ENCODE results near the gene MYO7A.
A peak's percentile ranks its signal among the peaks of the same experiment; 100 is the strongest.

MYO7A gene

GRCh38 chr11:77129069-77129841 is 1.2 kb downstream of the MYO7A start:
- no peak for DNase-seq

DNA sequence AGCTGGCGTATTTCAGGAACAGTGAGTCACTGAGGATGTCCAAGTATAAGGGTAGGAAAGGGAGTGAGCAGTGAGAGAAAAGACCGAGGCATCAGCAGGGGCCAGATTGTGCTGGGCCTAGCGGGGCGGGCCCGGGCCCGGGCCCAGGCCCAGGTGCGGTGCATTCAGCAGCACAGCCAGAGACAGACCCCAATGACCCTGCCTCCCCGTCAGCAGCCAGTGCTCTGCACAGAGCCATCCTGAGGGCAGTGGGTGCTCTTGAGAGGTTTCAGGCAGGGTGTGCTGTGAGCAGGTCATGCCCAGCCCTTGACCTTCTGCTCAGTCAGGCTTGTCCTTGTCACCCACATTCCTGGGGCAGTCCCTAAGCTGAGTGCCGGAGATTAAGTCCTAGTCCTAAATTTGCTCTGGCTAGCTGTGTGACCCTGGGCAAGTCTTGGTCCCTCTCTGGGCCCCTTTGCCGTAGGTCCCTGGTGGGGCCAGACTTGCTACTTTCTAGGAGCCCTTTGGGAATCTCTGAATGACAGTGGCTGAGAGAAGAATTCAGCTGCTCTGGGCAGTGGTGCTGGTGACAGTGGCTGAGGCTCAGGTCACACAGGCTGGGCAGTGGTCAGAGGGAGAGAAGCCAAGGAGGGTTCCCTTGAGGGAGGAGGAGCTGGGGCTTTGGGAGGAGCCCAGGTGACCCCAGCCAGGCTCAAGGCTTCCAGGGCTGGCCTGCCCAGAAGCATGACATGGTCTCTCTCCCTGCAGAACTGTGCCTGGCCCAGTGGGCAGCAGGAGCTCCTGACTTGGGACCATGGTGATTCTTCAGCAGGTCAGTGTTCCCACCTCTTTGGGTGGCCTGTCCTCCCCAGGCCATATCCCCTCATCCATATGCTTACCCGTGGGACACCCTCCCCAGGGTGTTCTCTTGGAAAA is 2.1 kb downstream of the MYO7A start:
- DNase-seq = no peak

GRCh38 chr11:77130763-77131513 is 2.9 kb downstream of the MYO7A start:
- DNase-seq = no peak

DNA sequence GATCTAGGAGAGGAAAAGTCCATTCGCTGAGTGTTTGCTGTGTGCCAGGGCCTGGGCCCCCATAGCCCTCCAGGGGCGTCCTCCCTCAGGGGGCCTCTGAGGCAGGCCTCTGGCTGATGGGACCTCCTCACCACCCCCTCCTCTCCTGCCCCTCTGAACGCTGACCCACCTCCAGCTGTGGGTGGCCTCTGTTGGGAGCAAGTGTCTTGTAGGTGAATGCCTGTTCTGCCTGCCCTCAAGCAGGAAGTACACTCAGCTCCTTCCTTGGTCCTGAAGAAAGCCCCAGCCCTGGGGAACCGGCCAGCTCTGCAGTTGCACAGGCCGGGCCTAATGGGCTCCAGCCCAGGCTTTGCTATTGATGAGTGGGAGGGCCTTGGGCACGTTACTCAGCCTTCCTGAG is 3.5 kb downstream of the MYO7A start:
- no peak for DNase-seq

GRCh38 chr11:77135069-77135468 is 7.0 kb downstream of the MYO7A start:
- no peak for DNase-seq

DNA sequence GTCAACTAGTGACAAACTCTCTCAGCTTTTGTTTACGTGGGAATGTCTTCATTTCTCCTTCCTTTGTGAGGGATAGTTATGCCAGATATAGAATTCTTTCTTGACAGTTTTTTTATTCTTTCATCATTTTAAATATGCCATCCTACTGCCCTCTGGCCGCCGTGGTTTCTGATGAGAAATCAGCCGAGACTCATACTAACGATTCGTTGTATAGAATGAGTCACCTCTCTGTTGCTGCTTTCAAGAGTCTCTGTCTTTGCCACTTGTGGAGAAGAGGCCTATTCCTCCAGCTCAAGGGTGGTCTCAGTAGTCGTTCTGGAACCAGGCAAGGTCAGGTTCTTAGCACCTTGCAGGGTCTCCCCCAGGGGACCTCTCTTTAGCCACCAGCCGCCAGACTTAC is 8.0 kb downstream of the MYO7A start:
- no peak for DNase-seq

DNA sequence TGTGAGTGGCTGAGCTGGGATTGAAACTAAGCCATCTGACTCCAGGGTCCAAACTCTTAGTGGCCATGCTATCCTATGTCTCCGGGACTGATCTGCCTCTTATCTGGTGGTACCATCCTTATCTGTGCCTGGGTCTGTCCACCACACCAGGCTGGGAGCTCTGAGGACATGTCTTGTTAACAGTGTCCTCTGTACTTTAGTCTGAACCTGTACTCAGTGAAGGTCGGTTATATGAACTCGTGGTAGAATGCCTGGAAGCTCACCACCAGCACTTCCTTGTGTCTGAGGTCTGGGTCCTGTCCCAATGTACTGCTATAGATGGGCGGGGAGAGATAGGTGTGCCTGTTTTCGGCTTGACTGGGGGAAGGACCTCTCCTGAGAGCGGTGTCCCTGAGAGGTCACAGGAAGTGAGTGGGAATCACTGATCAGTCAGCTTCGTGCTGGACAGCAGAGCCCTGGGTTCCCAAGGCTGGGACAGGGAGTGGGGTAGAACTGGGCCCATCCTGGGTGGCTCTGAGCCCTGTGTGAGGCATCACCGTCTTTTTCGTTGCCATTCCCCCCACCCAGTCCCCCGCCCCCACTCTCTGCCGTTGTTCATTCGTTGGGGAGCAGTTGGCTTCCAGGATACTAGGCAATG is 8.9 kb downstream of the MYO7A start:
- no peak for DNase-seq

DNA sequence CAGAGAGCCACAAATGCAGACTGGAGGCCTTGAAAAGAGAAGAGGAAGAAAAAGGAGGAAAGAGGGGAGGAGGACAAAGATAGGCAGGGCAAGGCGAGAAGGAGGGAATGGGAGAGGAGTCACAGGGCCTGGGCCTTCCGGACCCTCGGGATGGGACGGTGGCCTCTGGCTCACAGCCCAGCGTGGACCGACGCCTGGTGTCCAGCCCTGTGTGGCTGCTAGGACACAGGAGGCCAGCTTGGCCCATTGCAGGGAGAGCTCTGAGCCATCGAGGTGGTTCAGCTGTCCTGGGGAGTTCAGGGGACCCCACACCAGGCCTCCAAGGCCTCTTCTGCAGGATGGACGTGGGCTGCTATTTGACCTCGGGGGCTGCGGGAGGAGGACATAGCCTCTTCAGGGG is 9.4 kb downstream of the MYO7A start:
- DNase-seq = no peak

DNA sequence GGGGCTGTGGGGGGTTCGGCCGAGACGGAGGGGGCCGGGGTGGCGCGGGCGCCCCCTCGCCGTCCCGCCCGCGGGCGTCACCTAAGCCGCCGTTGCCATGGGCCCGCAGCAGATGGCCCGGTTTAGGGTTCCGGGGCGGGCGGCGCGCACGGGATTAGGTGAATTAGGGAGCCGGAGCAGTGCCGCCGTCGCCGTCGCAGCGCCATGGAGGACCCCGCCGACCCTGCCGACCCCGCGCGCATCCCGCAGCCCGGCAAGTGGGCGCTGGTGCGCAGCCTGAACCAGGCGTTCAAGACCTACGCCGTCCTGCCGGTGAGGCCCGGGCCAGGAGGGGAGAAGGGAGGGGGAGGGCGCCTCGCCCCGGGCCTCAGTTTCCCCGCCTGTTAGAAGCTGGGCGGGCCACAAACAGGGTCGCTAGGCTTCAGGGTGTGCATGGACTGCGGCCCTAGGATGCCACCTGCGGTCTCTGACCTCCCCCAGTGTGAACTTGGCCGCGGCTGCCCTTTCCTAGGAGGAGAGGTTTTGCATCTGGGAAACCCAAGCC is 10.1 kb downstream of the MYO7A start:
- DNase-seq = no peak

DNA sequence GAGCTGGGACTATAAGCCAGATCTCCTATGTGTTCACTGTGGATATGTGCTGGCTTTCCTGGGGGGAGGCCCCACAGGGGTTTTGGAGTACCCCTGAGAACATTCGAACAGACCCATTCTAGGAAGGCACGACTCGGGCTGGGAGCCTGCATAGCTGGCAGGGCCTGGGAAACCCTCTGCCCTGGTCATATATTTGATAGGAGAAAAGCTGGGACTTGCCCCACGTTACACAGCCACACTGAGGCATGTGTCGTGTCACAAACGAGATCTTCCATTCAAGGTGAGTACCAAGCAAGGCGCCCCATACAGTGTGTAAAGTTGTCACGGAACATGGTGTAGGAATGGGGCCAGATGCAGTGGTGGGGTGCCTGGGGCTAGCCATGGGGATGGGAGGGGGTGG is 11.2 kb downstream of the MYO7A start:
- no peak for DNase-seq

DNA sequence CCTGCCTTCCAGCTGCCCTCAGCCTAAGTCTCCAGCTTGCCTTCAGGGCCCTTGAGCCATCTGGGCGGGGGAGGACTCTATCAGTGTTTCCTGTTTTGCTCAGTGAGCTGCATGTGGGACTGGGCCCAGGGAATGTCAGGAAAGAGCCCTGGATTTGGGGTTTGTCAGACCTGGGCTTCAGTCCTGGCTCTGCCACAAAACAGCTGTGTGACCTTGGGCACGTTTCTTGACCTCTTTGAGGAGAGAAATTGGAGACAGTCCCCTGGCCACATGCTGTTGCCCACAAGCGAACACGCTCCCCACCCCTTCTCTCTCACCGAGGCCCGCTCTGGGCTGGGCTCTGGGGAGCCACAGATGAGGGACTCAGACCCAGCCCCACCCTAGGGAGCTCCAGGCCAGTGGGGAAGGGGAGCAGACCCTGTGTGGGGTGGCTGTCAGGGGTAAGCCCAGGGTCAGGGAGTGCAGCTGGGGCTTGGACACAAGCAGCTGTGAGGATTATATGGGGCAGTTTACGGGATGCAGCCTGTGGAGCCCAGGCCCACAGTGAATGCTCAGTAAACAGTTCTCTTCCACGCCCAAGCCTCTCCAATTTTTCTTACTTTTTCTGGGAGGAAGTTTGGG is 12.3 kb downstream of the MYO7A start:
- DNase-seq = no peak

GRCh38 chr11:77141034-77141433 is 13.0 kb downstream of the MYO7A start:
- DNase-seq = peak; percentile 78

- DNase-seq = no peak
These were observed 13.4 kb downstream of the MYO7A start for GRCh38 chr11:77141475-77141874.

- no peak for DNase-seq
These were observed 14.3 kb downstream of the MYO7A start for GRCh38 chr11:77142091-77142975.

- DNase-seq = no peak
These were observed 15.5 kb downstream of the MYO7A start for GRCh38 chr11:77143405-77144020.

DNA sequence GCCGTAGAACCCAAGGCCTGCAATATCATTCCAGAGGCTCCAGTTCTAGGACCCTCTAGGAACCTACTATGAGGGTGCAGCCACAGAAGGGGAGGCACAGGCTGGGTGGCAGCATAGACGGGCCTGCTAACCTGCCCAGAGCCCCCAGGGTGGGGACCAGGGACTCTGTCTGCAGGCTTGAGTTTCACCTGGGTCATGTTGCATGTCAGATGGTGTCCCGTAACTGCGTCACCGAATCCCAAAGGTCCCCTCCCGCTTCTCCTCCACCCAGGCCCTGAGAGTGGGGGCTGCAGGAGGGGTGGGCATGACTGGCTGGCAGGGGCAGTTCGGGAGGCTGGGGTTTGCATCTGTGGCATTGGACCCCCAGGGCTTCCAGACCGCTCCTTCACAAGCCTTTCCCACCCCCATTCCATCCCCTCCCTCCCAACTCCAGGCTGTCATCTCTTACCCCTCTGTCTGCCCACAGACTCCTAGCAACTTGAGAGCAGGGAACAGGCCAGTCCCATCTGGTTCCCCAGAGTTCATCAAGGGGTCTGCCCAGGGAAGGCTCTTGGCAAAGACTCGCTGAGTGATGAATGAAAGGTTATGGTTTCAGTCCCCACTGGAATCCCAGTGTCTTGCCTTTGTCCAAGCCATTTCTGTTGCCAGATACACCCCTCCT is 16.3 kb downstream of the MYO7A start:
- DNase-seq = no peak

GRCh38 chr11:77144857-77145428 is 16.9 kb downstream of the MYO7A start:
- no peak for DNase-seq

DNA sequence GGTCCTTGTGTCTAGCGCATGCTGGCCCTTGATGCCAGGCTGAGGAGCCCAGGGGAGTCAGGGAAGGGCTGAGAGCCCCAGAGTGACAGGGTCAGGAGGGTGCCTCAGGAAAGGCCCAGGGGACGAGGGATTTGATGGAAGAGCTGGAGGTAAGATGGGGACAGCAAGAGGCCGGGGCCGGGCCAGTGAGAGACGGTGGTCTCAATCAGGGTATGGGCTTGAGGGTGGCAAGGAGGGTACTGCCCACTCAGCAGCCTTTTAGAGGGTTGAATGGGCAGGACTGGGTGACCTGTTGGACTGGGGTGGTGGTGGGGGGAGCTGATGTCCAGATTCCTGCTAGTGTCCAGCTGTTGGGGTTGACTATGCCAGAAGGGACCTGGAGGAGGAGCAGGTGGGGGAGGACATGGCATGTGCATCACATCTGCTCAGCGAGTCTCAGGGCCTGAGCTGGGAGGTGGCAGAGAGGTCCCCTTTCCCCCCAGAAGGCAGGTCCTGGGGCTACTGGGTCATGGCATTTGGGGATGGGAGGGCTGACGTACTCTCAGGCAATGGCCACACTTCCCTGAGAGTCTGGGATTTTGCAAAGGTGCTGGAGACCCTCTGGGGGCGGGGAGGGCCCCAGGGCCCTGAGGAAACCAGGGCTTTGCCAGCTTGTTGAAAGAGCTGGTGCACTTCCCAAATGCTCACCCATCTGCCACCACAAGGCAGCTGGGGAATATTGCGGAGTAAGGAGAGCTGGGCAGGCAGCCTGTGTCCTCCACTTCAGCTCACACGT is 18.4 kb downstream of the MYO7A start:
- no peak for DNase-seq

DNA sequence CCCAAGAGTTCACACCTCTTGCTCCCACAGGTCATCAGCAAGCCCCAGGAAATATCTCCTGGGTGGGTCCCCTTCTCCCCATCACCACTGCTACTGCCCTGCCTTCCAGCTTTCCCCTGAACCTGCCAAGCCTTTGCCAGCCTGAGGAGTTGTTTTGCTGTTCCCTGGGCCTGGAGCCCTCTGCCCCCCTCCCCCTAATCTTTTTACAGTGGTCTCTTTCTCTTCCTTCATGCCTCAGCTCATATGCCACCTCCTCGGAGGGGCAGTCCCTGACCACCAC is 18.9 kb downstream of the MYO7A start:
- DNase-seq = no peak
